B cell (primary cell): ENCODE results near the gene BSG.

Experiments used
- CTCF ChIP-seq: fragments of 200-600 bp; IDR thresholded peaks from one replicate; pipeline ENCODE4 v1.8.0; 2022; ENCODE audit warnings: antibody characterized with exemption, mild to moderate bottlenecking
- EZH2 ChIP-seq: IDR thresholded peaks from 2 replicates; pipeline ENCODE4 v1.6.1; 2012; ENCODE audit warnings: borderline replicate concordance, low read depth, mild to moderate bottlenecking, moderate library complexity, low read length; ENCODE audit not compliant: insufficient read depth, poor library complexity, severe bottlenecking

GRCh38 chr19:543910-544608 lies 28.3 kb upstream of the BSG start, which contains the start of gene GZMM:
- TF ChIP-seq CTCF (no peak), EZH2 (no peak)
